ENCODE results near the gene CDC42BPA. TPM values are rescaled to one million over a fixed set of nuclear protein-coding genes. Genes with fewer than 3 reads are reported as not detected.
"Not testable (repeated sequence)": the region's sequence is repeated elsewhere in the genome, so short reads cannot be mapped to it uniquely, and the experiment has no call there.

The CDC42BPA gene
- total RNA-seq, 1 experiment from 2014 or later = 30.1 TPM

DNA sequence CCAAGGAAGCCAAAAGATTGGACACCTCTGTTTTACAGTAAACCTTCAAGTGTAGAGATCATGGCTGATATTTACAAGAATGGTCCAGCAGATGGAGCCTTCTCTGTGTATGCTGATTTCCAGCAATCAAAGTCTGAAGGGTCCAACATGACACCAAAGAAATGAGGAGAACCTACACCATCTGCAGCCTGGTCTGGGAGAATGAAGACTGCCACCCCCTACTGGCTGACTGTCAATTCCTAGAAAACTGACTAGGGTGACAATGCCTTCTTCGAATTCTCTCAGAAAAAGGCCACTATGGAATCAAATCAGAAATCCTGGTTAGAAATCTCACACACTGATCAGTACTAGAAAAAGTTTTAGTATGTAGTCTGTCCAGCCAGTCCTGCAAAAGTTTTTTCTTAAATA lies 83.3 kb downstream of the CDC42BPA start:
- Histone ChIP-seq H4K8ac (replicated peaks; ENCODE audit: insufficient read length, low read depth, low read length) (no peak overlapping the region), H3K14ac (ENCODE audit: insufficient read depth, low read length) (no peak overlapping the region), H3K4me1 (ENCODE audit: insufficient read depth, low read length) (no peaks in the 10 kb centered on the region; the same call in 1 of the 2 replicates), H2BK15ac (ENCODE audit: low read depth, low read length) (no peak overlapping the region), H3K23me2 (ENCODE audit: insufficient read length, low read depth, low read length, poor library complexity, severe bottlenecking) (no peaks in the 10 kb centered on the region), H3K56ac (ENCODE audit: insufficient read length, low read depth, low read length) (no peak overlapping the region), H2BK120ac (ENCODE audit: low read depth, low read length, poor library complexity, severe bottlenecking) (no peak overlapping the region), H3K27ac (ENCODE audit: insufficient read length, low read depth, low read length) (no peak overlapping the region), H4K20me1 (ENCODE audit: control insufficient read depth, insufficient read depth, insufficient read length) (no peaks in the 10 kb centered on the region), H3K23ac (ENCODE audit: insufficient read length, low read depth, low read length) (no peak overlapping the region), H2AK5ac (ENCODE audit: insufficient read length, low read length) (no peak overlapping the region), H3K18ac (ENCODE audit: insufficient read length, low read depth, low read length) (no peak overlapping the region), H2AFZ (ENCODE audit: low read length) (no peak overlapping the region), H2BK12ac (ENCODE audit: insufficient read length, low read depth, low read length) (no peak overlapping the region), H3K79me1 (ENCODE audit: insufficient read depth, low read depth, low read length, poor library complexity, severe bottlenecking) (peaks cover 6% of the 10 kb centered on the region), H4K5ac (ENCODE audit: insufficient read length, low read depth, low read length) (no peak overlapping the region), H3K27me3 (ENCODE audit: insufficient read depth, low read length) (no peaks in the 10 kb centered on the region), H3K9ac (ENCODE audit: extremely low read depth, insufficient read length, low read length) (no peak overlapping the region), H3K9me3 (ENCODE audit: control insufficient read depth, low read depth, low read length) (no peaks in the 10 kb centered on the region), H3K4ac (ENCODE audit: low read depth, low read length) (no peak overlapping the region), H4K91ac (ENCODE audit: insufficient read length, low read depth, low read length) (no peak overlapping the region), H2BK20ac (ENCODE audit: low read depth, low read length, poor library complexity, severe bottlenecking) (no peak overlapping the region), H2BK5ac (ENCODE audit: insufficient read length, low read length) (no peak overlapping the region), H3T11ph (ENCODE audit: low read length) (no peak overlapping the region), H3K4me2 (ENCODE audit: insufficient read depth, insufficient read length, low read length) (no peak overlapping the region), H3K79me2 (ENCODE audit: insufficient read depth, low read length) (no peaks in the 10 kb centered on the region; the same call in 1 of the 2 replicates)
- TF ChIP-seq, protein P1, sequence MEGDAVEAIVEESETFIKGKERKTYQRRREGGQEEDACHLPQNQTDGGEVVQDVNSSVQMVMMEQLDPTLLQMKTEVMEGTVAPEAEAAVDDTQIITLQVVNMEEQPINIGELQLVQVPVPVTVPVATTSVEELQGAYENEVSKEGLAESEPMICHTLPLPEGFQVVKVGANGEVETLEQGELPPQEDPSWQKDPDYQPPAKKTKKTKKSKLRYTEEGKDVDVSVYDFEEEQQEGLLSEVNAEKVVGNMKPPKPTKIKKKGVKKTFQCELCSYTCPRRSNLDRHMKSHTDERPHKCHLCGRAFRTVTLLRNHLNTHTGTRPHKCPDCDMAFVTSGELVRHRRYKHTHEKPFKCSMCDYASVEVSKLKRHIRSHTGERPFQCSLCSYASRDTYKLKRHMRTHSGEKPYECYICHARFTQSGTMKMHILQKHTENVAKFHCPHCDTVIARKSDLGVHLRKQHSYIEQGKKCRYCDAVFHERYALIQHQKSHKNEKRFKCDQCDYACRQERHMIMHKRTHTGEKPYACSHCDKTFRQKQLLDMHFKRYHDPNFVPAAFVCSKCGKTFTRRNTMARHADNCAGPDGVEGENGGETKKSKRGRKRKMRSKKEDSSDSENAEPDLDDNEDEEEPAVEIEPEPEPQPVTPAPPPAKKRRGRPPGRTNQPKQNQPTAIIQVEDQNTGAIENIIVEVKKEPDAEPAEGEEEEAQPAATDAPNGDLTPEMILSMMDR (conservative IDR thresholded peaks at IDR 0.05) = peak; percentile 53; the same call in 2 of the 3 replicates
- no peak overlapping the region for H3K4me3 Mint-ChIP-seq
- peaks cover 0 to 5% (median 3%) of the 10 kb centered on the region in 3 experiments; a peak in 4 of 7 replicates for H3K36me3 Mint-ChIP-seq (ENCODE audit: insufficient read depth in 1 of 3, low read depth in 3 of 3)
- no peak overlapping the region; a peak in 1 of 7 replicates for H3K27ac Mint-ChIP-seq
- peaks cover 2 to 3% of the 10 kb centered on the region in 2 experiments; a peak in 2 of 4 replicates for H3K4me1 Mint-ChIP-seq
- no peaks in the 10 kb centered on the region for H3K27me3 Mint-ChIP-seq (ENCODE audit: low read depth)
- H3K9me3 Mint-ChIP-seq = no peaks in the 10 kb centered on the region
- WGBS (ENCODE audit: extremely low coverage, insufficient read length, low lambda C conversion rate) = no CpG with 5 or more reads among the region's 1 CpG
- peak; percentile 40 for DNase-seq

DNA sequence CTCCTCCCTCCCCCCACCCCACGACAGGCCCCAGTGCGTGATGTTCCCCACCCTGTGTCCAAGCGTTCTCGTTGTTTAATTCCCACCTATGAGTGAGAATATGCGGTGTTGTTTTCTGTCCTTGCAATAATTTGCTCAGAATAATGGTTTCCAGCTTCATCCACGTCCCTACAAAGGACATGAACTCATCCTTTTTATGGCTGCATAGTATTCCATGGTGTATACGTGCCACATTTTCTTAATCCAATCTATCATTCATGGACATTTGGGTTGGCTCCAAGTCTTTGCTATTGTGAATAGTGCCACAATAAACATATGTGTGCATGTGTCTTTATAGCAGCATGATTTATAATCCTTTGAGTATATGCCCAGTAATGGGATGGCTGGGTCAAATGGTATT lies 87.2 kb downstream of the CDC42BPA start:
- H2BK15ac ChIP-seq (ENCODE audit: low read depth, low read length); H3K4me3 Mint-ChIP-seq; H3K27ac ChIP-seq (ENCODE audit: insufficient read length, low read depth, low read length); H2BK20ac ChIP-seq (ENCODE audit: low read depth, low read length, poor library complexity, severe bottlenecking); H2BK5ac ChIP-seq (ENCODE audit: insufficient read length, low read length); H2AK5ac ChIP-seq (ENCODE audit: insufficient read length, low read length); H3K4ac ChIP-seq (ENCODE audit: low read depth, low read length); H2BK120ac ChIP-seq (ENCODE audit: low read depth, low read length, poor library complexity, severe bottlenecking); H3K4me2 ChIP-seq (ENCODE audit: insufficient read depth, insufficient read length, low read length); H3K27me3 ChIP-seq (ENCODE audit: insufficient read depth, low read length); H3K27me3 Mint-ChIP-seq (ENCODE audit: low read depth); H3K36me3 Mint-ChIP-seq (ENCODE audit: insufficient read depth in 1 of 3, low read depth in 3 of 3); H3K23ac ChIP-seq (ENCODE audit: insufficient read length, low read depth, low read length); H3K18ac ChIP-seq (ENCODE audit: insufficient read length, low read depth, low read length); H3K56ac ChIP-seq (ENCODE audit: insufficient read length, low read depth, low read length); H3K9ac ChIP-seq (ENCODE audit: extremely low read depth, insufficient read length, low read length); H4K20me1 ChIP-seq (ENCODE audit: control insufficient read depth, insufficient read depth, insufficient read length); H2BK12ac ChIP-seq (ENCODE audit: insufficient read length, low read depth, low read length); H4K91ac ChIP-seq (ENCODE audit: insufficient read length, low read depth, low read length); H3K4me1 Mint-ChIP-seq; H3K27ac Mint-ChIP-seq; H3K4me1 ChIP-seq (ENCODE audit: insufficient read depth, low read length); H4K5ac ChIP-seq (ENCODE audit: insufficient read length, low read depth, low read length); DNase-seq; H3K79me1 ChIP-seq (ENCODE audit: insufficient read depth, low read depth, low read length, poor library complexity, severe bottlenecking); H3K23me2 ChIP-seq (ENCODE audit: insufficient read length, low read depth, low read length, poor library complexity, severe bottlenecking); H3K9me3 Mint-ChIP-seq; H3K79me2 ChIP-seq (ENCODE audit: insufficient read depth, low read length); H3K9me3 ChIP-seq (ENCODE audit: control insufficient read depth, low read depth, low read length); H3T11ph ChIP-seq (ENCODE audit: low read length); H4K8ac ChIP-seq (replicated peaks; ENCODE audit: insufficient read length, low read depth, low read length); H3K14ac ChIP-seq (ENCODE audit: insufficient read depth, low read length); H2AFZ ChIP-seq (ENCODE audit: low read length): not testable (repeated sequence)
- WGBS (ENCODE audit: extremely low coverage, insufficient read length, low lambda C conversion rate) = no CpG with 5 or more reads among the region's 7 CpGs

All from H9 (cell line).